Activated T-cell treated with anti-CD3 and anti-CD28 coated beads, Interleukin-2, amount 50 U/mL, for 4 hours (primary cell): ENCODE measurements around the gene GLRA1. TPM values are rescaled to one million over a fixed set of nuclear protein-coding genes. Genes with fewer than 3 reads are reported as not detected.
A peak's percentile ranks its signal among the peaks of the same experiment; 100 is the strongest.

Experiments
- ATAC-seq, 2 donors: fragments of 200-7000 bp; cut with Tn5 transposase; one replicate each; pipeline ENCODE4 v1.10.0; 2021
- DNase-seq: peaks from one replicate; pipeline ENCODE4 v3.0.0-alpha.2; 2020
- H3K27me3 Mint-ChIP-seq: one replicate; pipeline ENCODE4 v1.8.0; 2021; ENCODE audit warnings: low read depth, mixed read lengths
- H3K36me3 Mint-ChIP-seq: one replicate; pipeline ENCODE4 v1.8.0; 2022; ENCODE audit warnings: mixed read lengths; ENCODE audit not compliant: insufficient read depth
- H3K4me1 Mint-ChIP-seq: one replicate; pipeline ENCODE4 v1.8.0; 2021; ENCODE audit warnings: low read depth, mixed read lengths
- H3K4me3 Mint-ChIP-seq: one replicate; pipeline ENCODE4 v1.8.0; 2021; ENCODE audit warnings: mild to moderate bottlenecking, moderate library complexity, mixed read lengths
- H3K9me3 Mint-ChIP-seq: one replicate; pipeline ENCODE4 v1.8.0; 2021; ENCODE audit warnings: mixed read lengths
- total RNA-seq, 3 donors: library from RNA; stranded (reverse); gene quantifications; one replicate each; pipeline ENCODE4 v1.2.1, GENCODE V29; 2021

GLRA1 gene
- total RNA-seq, 3 donors from 2014 or later: not detected

GRCh38 chr5:151775025-151775606, 149.5 kb downstream of the GLRA1 start:
- Mint-ChIP-seq H3K36me3 (peaks cover 56% of the 10 kb centered on the region), H3K4me1 (peaks cover 66% of the 10 kb centered on the region), H3K4me3 (peak overlapping the region; percentile 88), H3K27me3 (no peaks in the 10 kb centered on the region), H3K9me3 (no peaks in the 10 kb centered on the region)
- no peak for DNase-seq
- ATAC-seq: no peak

GRCh38 chr5:151773951-151774350, 150.7 kb downstream of the GLRA1 start:
- Mint-ChIP-seq H3K27me3 (no peaks in the 10 kb centered on the region), H3K9me3 (no peaks in the 10 kb centered on the region), H3K36me3 (peaks cover 46% of the 10 kb centered on the region), H3K4me1 (peaks cover 57% of the 10 kb centered on the region), H3K4me3 (peak overlapping the region; percentile 88)
- no peak for DNase-seq
- ATAC-seq: no peak

DNA sequence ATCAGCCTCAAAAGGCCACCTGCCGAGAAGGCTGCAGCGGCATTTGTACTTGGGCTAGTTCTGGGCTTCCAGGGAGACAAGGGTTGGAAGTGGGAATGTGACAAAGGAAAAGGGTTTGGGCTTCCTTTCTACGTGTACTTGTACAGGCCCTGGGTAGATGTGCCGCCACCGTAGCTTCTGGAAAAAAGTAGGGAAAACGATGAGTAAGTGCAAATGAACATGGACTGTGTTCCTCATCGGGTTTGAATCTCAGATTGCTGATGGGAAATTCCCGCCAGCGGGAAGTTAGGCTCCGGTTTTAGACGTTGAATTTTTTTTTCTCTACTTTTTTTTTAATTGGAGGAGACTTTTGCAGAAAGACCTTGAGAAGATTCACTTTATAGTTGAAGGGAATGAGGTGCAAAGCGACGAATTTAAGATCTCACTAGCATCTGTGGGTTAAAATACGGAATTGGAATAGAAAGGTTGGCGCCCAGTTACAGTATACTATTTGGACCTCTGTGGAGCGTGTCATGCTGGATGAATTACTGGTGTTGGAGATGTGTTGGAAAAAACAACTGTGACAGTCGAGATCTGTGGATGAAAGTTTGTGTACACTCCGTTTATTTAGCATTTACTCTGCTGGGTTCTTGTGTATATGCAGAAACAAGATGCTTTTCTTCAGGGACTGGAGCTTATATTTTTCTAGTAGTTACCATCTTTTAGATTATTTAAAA, 151.6 kb downstream of the GLRA1 start:
- no peak for ATAC-seq
- peaks cover 43% of the 10 kb centered on the region for H3K36me3 Mint-ChIP-seq
- no peaks in the 10 kb centered on the region for H3K27me3 Mint-ChIP-seq
- no peak for DNase-seq
- peaks cover 50% of the 10 kb centered on the region for H3K4me1 Mint-ChIP-seq
- peak overlapping the region; percentile 88 for H3K4me3 Mint-ChIP-seq
- no peaks in the 10 kb centered on the region for H3K9me3 Mint-ChIP-seq

Other genes with a start within 250 kb of the GLRA1 start
- 1 to 10 TPM; 2.0 to 2.6 (median 2.3) TPM for gene SPARC, start 237.9 kb downstream of the GLRA1 start, total RNA-seq
- gene ATOX1, start 166.2 kb downstream of the GLRA1 start, total RNA-seq: 10 to 100 TPM; 89.0 to 94.3 (median 91.7) TPM
- 100 to 1,000 TPM; 532 to 555 (median 540) TPM for gene G3BP1, start 152.9 kb downstream of the GLRA1 start, total RNA-seq